ENCODE measurements around the gene FLNA. TPM values are rescaled to one million over a fixed set of nuclear protein-coding genes. Genes with fewer than 3 reads are reported as not detected.

FLNA gene
- total RNA-seq, 1 experiment from 2014 or later = 1,210 TPM

GRCh38 chrX:154354013-154354412 is 20.4 kb downstream of the FLNA start:
- Histone ChIP-seq H3K4me1 (ENCODE audit: insufficient read depth, low read length, poor library complexity, severe bottlenecking) (no peaks in the 10 kb centered on the region), H3K27me3 (replicated peaks; ENCODE audit: insufficient read depth, low read depth, low read length, poor library complexity) (no peaks in the 10 kb centered on the region), H3K36me3 (ENCODE audit: insufficient read depth, low read length, poor library complexity, severe bottlenecking) (peaks cover 78% of the 10 kb centered on the region), H3K4me3 (ENCODE audit: low read depth, low read length, poor library complexity, severe bottlenecking) (no peak overlapping the region), H3K27ac (ENCODE audit: low read depth, low read length, poor library complexity, severe bottlenecking) (no peak overlapping the region), H3K9me3 (ENCODE audit: low read depth, low read length, poor library complexity, severe bottlenecking) (no peaks in the 10 kb centered on the region)
- ChIA-PET CTCF (no interaction called here), POLR2A (ENCODE audit: low non-redundant PET) (interaction anchor here (0.6 kb wide), 1 partner anchor 47 kb away, joined by 3 read pairs; no protein-coding TSS in a partner anchor)
- BruUV-seq (replicated peaks) = no TSS peak
- intact Hi-C loops (cut with micrococcal nuclease; ENCODE audit: unreplicated experiment) = no loop called here
- no peak for TF ChIP-seq EZH2 (IDR thresholded peaks at IDR 0.05; ENCODE audit: borderline replicate concordance, low read depth, low read length, poor library complexity, severe bottlenecking)
- TF ChIP-seq CTCF (conservative IDR thresholded peaks at IDR 0.05; ENCODE audit: low read depth, low read length) = no peak
- no peak for DNase-seq (ENCODE audit: low spot score)

GRCh38 chrX:154353172-154353843 is 21.1 kb downstream of the FLNA start:
- Histone ChIP-seq H3K27me3 (replicated peaks; ENCODE audit: insufficient read depth, low read depth, low read length, poor library complexity) (no peaks in the 10 kb centered on the region), H3K9me3 (ENCODE audit: low read depth, low read length, poor library complexity, severe bottlenecking) (no peaks in the 10 kb centered on the region), H3K4me3 (ENCODE audit: low read depth, low read length, poor library complexity, severe bottlenecking) (no peak overlapping the region), H3K4me1 (ENCODE audit: insufficient read depth, low read length, poor library complexity, severe bottlenecking) (no peaks in the 10 kb centered on the region), H3K36me3 (ENCODE audit: insufficient read depth, low read length, poor library complexity, severe bottlenecking) (peaks cover 79% of the 10 kb centered on the region), H3K27ac (ENCODE audit: low read depth, low read length, poor library complexity, severe bottlenecking) (no peak overlapping the region)
- no peak for DNase-seq (ENCODE audit: low spot score)
- TF ChIP-seq CTCF (conservative IDR thresholded peaks at IDR 0.05; ENCODE audit: low read depth, low read length) (no peak), EZH2 (IDR thresholded peaks at IDR 0.05; ENCODE audit: borderline replicate concordance, low read depth, low read length, poor library complexity, severe bottlenecking) (no peak)
- ChIA-PET POLR2A (ENCODE audit: low non-redundant PET) (no interaction called here), CTCF (no interaction called here)
- intact Hi-C loops (cut with micrococcal nuclease; ENCODE audit: unreplicated experiment) = no loop called here
- BruUV-seq (replicated peaks) = no TSS peak

- TF ChIP-seq CTCF (conservative IDR thresholded peaks at IDR 0.05; ENCODE audit: low read depth, low read length) = no peak
- no peak for TF ChIP-seq EZH2 (IDR thresholded peaks at IDR 0.05; ENCODE audit: borderline replicate concordance, low read depth, low read length, poor library complexity, severe bottlenecking)
- ChIA-PET CTCF (no interaction called here), POLR2A (ENCODE audit: low non-redundant PET) (no interaction called here)
- no peak for DNase-seq (ENCODE audit: low spot score)
- TSS peak; percentile 54 for BruUV-seq (replicated peaks)
- Histone ChIP-seq H3K36me3 (ENCODE audit: insufficient read depth, low read length, poor library complexity, severe bottlenecking) (peaks cover 72% of the 10 kb centered on the region), H3K9me3 (ENCODE audit: low read depth, low read length, poor library complexity, severe bottlenecking) (no peaks in the 10 kb centered on the region), H3K27ac (ENCODE audit: low read depth, low read length, poor library complexity, severe bottlenecking) (no peak overlapping the region), H3K4me3 (ENCODE audit: low read depth, low read length, poor library complexity, severe bottlenecking) (no peak overlapping the region), H3K27me3 (replicated peaks; ENCODE audit: insufficient read depth, low read depth, low read length, poor library complexity) (no peaks in the 10 kb centered on the region), H3K4me1 (ENCODE audit: insufficient read depth, low read length, poor library complexity, severe bottlenecking) (no peaks in the 10 kb centered on the region)
- intact Hi-C loops (cut with micrococcal nuclease; ENCODE audit: unreplicated experiment) = no loop called here
Observed at GRCh38 chrX:154352466-154352865, 22.0 kb downstream of the FLNA start.

Measured in A673 (cell line).